ENCODE data around the gene KDM5A.

DNA sequence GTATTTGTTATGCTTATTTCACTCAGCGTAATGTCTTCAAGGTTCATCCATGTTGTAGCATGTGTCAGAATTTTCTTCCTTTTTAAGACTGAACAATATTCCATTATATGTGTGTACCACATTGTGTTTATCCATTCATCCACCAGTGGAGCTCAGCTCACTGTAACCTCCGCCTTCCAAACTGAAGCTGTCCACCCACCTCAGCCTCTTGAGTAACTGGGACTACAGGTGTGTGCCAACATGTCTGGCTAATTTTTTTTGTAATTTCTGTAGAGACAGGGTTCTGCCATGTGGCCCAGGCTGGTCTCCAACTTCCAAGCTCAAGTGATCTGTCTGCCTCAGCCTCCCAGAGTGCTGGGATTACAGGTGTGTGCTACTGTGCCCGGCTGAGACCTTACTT is 33.4 kb upstream of the KDM5A start:
- TF ChIP-seq, protein P1, sequence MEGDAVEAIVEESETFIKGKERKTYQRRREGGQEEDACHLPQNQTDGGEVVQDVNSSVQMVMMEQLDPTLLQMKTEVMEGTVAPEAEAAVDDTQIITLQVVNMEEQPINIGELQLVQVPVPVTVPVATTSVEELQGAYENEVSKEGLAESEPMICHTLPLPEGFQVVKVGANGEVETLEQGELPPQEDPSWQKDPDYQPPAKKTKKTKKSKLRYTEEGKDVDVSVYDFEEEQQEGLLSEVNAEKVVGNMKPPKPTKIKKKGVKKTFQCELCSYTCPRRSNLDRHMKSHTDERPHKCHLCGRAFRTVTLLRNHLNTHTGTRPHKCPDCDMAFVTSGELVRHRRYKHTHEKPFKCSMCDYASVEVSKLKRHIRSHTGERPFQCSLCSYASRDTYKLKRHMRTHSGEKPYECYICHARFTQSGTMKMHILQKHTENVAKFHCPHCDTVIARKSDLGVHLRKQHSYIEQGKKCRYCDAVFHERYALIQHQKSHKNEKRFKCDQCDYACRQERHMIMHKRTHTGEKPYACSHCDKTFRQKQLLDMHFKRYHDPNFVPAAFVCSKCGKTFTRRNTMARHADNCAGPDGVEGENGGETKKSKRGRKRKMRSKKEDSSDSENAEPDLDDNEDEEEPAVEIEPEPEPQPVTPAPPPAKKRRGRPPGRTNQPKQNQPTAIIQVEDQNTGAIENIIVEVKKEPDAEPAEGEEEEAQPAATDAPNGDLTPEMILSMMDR (IDR thresholded peaks at IDR 0.05) = no peak
- no peak for TF ChIP-seq EZH2 (IDR thresholded peaks at IDR 0.05)
